Retinal pigment epithelial cell (primary cell): ENCODE results near the gene DMTF1.
"Not testable (repeated sequence)": the region's sequence is repeated elsewhere in the genome, so short reads cannot be mapped to it uniquely, and the experiment has no call there.

Experiments used
- DNase-seq: peaks from one replicate; pipeline ENCODE4 v3.0.0-alpha.2; 2010; ENCODE audit warnings: low read depth
- H3K4me3 ChIP-seq: 2 replicates; pipeline ENCODE4 v1.5.1; 2011; ENCODE audit warnings: mild to moderate bottlenecking, low read length, control low read depth, moderate library complexity
- TF ChIP-seq, protein P1 (sequence below): conservative IDR thresholded peaks from 2 replicates; pipeline ENCODE4 v1.5.1; 2011; ENCODE audit warnings: low read depth, low read length, control low read depth, inconsistent platforms

Gene DMTF1

DNA sequence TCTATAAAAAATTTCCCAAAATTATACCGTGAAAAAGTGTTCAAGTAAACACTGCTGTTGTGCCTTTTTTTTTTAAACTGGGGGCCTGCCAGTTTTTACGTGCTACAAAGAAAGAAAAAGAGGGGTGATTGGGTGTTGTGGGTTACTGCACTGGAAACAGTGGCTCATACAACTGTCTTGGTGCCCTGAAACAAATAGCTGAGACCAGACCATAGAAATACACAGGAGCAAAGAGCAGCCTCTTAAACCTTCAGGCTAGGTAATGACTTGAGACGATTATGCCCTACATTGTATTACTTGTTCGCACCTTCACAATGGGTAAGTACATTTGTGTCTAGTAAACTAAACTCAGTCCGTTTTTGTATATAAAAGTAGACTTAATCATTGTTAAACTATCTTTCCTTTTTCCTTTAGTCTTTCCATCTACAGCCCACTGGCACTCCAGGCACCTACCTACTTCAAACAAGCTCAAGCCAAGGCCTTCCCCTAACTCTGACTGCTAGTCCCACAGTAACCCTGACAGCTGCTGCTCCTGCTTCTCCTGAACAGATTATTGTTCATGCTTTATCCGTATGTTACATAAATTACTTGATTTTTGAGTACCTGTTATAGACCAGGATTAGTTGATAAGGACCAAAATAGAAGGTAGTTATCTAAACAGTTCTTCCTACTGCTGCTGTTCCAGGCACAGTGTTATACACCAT lies 40.7 kb downstream of the DMTF1 start:
- H3K4me3 ChIP-seq: no peak overlapping the region
- DNase-seq: no peak
- TF ChIP-seq, protein P1, sequence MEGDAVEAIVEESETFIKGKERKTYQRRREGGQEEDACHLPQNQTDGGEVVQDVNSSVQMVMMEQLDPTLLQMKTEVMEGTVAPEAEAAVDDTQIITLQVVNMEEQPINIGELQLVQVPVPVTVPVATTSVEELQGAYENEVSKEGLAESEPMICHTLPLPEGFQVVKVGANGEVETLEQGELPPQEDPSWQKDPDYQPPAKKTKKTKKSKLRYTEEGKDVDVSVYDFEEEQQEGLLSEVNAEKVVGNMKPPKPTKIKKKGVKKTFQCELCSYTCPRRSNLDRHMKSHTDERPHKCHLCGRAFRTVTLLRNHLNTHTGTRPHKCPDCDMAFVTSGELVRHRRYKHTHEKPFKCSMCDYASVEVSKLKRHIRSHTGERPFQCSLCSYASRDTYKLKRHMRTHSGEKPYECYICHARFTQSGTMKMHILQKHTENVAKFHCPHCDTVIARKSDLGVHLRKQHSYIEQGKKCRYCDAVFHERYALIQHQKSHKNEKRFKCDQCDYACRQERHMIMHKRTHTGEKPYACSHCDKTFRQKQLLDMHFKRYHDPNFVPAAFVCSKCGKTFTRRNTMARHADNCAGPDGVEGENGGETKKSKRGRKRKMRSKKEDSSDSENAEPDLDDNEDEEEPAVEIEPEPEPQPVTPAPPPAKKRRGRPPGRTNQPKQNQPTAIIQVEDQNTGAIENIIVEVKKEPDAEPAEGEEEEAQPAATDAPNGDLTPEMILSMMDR: no peak

DNA sequence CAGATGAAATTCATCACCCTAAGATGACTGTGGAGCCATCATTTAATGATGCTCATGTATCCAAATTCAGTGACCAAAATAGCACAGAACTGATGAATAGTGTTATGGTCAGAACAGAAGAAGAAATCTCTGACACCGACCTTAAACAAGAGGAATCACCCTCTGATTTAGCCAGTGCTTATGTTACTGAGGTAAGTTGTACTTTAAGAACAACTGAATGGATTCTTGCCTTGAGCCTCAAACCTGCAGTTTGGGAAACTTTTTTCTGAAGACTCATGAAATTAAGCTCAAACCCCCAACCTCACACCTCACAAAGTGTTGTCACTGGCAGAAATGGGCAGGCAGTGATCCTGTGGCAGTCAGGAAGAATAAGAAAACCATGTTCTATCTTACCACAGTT lies 41.7 kb downstream of the DMTF1 start:
- TF ChIP-seq, protein P1: no peak
- H3K4me3 ChIP-seq: no peak overlapping the region
- no peak for DNase-seq

DNA sequence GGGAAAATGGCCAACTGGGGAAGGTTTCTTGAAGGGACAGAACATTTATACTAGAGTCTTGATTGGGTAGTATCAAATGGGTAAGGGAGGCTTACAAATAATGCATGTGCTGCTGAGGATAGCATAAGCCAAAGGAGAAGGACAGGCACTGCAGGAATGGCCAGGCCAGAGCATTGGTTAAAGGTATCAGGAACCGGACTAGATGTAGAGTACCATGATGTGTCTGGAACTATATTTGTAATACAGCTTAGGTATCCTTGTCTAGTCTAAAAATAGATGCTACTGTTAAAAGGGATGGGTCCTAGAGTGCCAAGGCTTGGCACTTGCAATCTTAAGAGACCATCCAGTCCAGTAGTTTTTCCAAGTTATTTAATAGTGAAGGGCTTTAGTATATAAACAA lies 47.0 kb downstream of the DMTF1 start:
- no peak overlapping the region for H3K4me3 ChIP-seq
- no peak for DNase-seq
- TF ChIP-seq, protein P1: no peak

DNA sequence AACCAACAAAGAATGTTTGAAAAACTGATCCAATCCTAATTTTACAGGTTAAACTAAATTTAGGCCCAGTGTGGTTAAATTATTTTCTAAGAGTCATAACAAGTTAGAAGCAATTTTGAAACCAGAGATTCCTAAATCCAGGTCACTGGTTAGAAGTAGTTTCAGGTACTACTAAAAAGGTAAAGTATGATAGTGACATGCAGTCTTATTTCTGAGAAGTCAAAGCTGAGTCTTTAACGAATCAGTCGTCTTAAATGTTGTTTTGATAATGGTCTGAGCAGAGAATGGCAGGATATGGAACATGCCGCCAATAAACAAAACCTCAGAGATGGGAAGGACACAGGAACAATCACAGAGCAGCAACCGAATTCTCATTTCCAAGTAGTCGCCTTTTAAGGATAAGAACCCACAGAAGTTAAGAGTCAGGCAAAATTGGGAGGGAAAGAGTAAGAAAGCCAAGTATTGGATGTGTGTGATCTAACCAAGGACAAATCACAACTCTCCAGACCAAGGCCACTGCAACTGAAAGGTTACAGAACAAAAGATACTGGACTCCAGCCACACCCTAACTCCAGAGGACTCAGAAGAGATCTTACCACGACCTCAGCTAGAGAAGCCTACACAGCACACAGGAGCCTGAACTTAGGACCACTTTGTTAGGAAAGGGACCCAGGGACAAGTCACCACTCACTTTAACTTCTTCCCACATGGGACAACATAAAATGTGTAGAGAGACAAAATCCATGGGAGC lies 47.6 kb downstream of the DMTF1 start:
- TF ChIP-seq, protein P1: no peak

DNA sequence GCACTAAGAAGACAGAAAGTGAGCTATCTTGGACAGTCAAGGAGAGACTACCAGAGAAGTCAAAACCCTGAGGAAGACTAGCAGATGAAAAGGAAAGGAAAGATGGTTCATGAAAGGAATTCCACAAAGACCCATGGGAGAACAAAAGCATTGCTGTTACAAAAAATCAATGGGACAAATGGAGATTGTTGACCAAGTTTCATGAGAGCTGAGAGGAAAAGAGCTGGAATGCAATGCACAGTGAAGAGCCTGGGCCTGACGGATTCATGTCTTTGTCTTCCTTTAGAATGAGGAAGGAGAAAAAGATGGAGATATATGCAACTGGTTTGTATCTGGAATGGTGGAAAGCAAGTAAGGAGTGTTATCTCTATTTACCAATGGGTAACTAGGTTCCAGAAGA lies 50.0 kb downstream of the DMTF1 start:
- TF ChIP-seq, protein P1: no peak
- no peak for DNase-seq
- H3K4me3 ChIP-seq: no peak overlapping the region

More for the DNA sequence above, 47.6 kb downstream of the DMTF1 start:
- H3K4me3 ChIP-seq: no peak overlapping the region
- no peak for DNase-seq

DNA sequence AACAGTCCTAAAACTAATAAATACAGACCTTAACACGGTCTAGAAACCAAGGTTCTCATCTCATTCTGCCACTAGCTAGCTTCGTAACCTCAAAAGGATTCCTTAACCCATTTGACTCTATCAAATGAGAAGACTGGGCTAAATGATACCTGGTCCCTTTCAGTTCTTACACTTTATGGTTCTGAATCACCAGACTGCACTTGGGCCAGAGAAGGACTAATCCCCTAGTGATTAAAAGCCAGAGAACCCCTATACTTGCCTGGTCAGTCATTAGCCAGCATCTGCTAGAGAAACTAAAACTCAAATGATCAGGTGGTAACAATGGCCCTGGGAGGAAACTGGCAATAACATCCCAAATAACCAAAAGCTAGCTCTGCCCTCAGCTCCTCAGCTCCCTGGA lies 50.5 kb downstream of the DMTF1 start:
- no peak for DNase-seq
- TF ChIP-seq, protein P1: no peak
- no peak overlapping the region for H3K4me3 ChIP-seq

DNA sequence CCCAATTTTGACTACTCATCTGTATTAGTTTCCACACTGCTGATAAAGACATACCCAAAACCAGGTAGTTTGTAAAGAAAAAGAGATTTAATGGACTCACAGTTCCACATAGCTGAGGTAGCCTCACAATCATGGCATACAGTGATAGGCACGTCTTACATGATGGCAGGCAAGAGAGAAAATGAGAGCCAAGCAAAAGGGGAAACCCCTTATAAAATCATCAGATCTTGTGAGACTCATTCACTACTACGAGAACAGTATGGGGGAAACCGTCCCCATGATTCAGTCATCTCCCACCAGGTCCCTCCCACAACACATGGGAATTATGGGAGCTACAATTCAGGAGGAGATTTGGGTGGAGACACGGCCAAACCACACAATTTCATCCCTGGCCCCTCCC lies 51.7 kb downstream of the DMTF1 start:
- not testable (repeated sequence) for H3K4me3 ChIP-seq, DNase-seq
